Measurements from ENCODE around the gene YJU2. TPM values are rescaled to one million over a fixed set of nuclear protein-coding genes. Genes with fewer than 3 reads are reported as not detected.
"Not testable (repeated sequence)": the region's sequence is repeated elsewhere in the genome, so short reads cannot be mapped to it uniquely, and the experiment has no call there.

Gene YJU2
- total and polyA plus RNA-seq, 12 donors: 7.9 to 32.8 (median 10.5) TPM

GRCh38 chr19:4241824-4242430, 5.0 kb upstream of the YJU2 start:
- intact Hi-C loops (cut with DNase I): no loop called here
- no peak for ATAC-seq
- no peak overlapping the region for H3K4me3 ChIP-seq

DNA sequence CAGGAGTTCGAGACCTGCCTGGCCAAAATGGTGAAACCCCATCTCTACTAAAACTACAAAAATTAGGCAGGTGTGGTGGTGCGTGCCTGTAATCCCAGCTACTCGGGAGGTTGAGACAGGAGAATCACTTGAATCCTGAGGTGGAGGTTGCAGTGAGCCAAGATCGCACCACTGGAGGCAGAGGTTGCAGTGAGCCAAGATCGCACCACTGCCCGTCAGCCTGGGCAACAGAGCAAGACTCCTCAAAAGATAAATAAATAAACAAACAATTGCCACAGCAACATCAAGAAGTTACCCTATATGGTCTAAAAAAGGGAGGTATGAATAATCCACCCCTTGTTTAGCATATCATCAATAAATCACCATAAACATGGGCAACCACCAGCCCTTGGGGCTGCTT, 942 bp upstream of the YJU2 start:
- not testable (repeated sequence) for H3K4me3 ChIP-seq

More at GRCh38 chr19:4241824-4242430, 5.0 kb upstream of the YJU2 start:
- peaks cover 0 to 6% (median 4%) of the 10 kb centered on the region in 9 donors for H3K4me1 ChIP-seq
- H3K36me3 ChIP-seq: no peaks in the 10 kb centered on the region
- TF ChIP-seq, protein P1, sequence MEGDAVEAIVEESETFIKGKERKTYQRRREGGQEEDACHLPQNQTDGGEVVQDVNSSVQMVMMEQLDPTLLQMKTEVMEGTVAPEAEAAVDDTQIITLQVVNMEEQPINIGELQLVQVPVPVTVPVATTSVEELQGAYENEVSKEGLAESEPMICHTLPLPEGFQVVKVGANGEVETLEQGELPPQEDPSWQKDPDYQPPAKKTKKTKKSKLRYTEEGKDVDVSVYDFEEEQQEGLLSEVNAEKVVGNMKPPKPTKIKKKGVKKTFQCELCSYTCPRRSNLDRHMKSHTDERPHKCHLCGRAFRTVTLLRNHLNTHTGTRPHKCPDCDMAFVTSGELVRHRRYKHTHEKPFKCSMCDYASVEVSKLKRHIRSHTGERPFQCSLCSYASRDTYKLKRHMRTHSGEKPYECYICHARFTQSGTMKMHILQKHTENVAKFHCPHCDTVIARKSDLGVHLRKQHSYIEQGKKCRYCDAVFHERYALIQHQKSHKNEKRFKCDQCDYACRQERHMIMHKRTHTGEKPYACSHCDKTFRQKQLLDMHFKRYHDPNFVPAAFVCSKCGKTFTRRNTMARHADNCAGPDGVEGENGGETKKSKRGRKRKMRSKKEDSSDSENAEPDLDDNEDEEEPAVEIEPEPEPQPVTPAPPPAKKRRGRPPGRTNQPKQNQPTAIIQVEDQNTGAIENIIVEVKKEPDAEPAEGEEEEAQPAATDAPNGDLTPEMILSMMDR (IDR thresholded peaks at IDR 0.05): no peak
- no peak for DNase-seq
- H3K27ac ChIP-seq: peak overlapping the region in 2 of 10 donors; percentile 28 to 70
- WGBS, 2 donors: 78 to 80% methylated on average over 5 of the region's 5 CpGs
- H3K27me3 ChIP-seq: peaks cover 0 to 6% (median 0%) of the 10 kb centered on the region in 7 donors
- peaks cover 0 to 17% (median 0%) of the 10 kb centered on the region in 11 donors for H3K9me3 ChIP-seq

DNA sequence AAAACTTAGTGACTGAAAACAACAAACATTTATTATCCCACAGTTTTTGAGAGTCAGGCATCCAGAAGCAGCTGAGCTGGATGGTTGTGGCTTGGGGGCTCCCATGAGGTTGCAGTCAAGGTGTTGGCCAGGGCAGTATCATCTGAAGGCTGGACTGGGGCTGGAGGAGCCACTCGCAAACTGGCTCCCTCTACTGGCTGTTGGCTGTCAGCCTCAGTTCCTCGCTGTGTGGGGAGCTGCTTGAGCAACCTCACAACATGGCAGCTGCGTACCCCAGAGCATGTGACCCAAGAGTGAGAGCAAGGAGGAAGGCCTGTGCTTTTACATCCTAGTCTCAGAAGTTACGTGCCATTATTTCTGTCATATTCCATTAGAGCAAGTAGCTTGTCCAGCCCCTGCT, 9.7 kb downstream of the YJU2 start:
- TF ChIP-seq, protein P1 (IDR thresholded peaks at IDR 0.05): no peak
- no peak overlapping the region for H3K4me3 ChIP-seq
- H3K27ac ChIP-seq: no peak overlapping the region
- peaks cover 0 to 27% (median 6%) of the 10 kb centered on the region in 11 donors for H3K9me3 ChIP-seq
- H3K27me3 ChIP-seq: no peaks in the 10 kb centered on the region
- H3K36me3 ChIP-seq: peaks cover 4 to 100% (median 72%) of the 10 kb centered on the region in 9 donors
- H3K4me1 ChIP-seq: no peaks in the 10 kb centered on the region
- intact Hi-C loops (cut with DNase I): no loop called here
- ATAC-seq: no peak
- no peak for DNase-seq
- WGBS, 2 donors: 96 to 99% methylated on average over 4 of the region's 4 CpGs

More for the DNA sequence above, 942 bp upstream of the YJU2 start:
- Histone ChIP-seq H3K36me3 (peaks cover 0 to 23% (median 17%) of the 10 kb centered on the region in 9 donors), H3K9me3 (peaks cover 0 to 17% (median 0%) of the 10 kb centered on the region in 11 donors), H3K4me1 (peaks cover 0 to 14% (median 11%) of the 10 kb centered on the region in 9 donors), H3K27ac (peak overlapping the region in 2 of 10 donors; percentile 81 to 92)
- intact Hi-C loops (cut with DNase I): loop anchor here in 4 of 10 donors (1.0 to 5.0 kb wide), 4 partner anchors 97 to 156 kb away; partner anchors contain the start of genes SH3GL1 (in 4 of the 4), CHAF1A (in 2 of the 4) and MPND (in 1 of the 4)
- DNase-seq, ATAC-seq, H3K27me3 ChIP-seq: not testable (repeated sequence)
- WGBS, 2 donors: 97 to 99% methylated on average over 6 of the region's 6 CpGs

DNA sequence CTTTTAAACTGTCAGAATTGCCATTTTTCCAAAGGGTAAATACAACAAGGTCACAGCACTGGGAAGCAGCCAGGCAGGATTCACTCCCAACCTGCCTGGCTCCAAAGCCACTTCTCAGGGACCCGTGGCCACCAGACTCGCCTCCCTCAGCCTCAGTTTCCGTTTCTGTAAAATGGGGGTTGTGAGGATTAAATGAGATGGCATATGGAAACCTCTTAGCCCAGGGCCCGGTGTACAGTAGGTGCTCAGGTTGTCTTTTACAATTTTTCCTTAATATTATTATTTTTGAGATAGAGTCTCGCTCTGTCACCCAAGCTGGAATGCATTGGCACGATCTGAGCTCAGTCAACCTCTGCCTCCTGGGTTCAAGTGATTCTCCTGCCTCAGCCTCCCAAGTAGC, 10.1 kb downstream of the YJU2 start:
- ATAC-seq (no peak), DNase-seq (no peak)
- H3K27ac ChIP-seq: no peak overlapping the region
- TF ChIP-seq, protein P1 (IDR thresholded peaks at IDR 0.05): no peak
- intact Hi-C loops (cut with DNase I): no loop called here
- H3K9me3 ChIP-seq: peaks cover 0 to 27% (median 6%) of the 10 kb centered on the region in 11 donors
- no peaks in the 10 kb centered on the region for H3K27me3 ChIP-seq
- no peaks in the 10 kb centered on the region for H3K4me1 ChIP-seq
- 87 to 96% methylated on average over 6 of the region's 6 CpGs for WGBS, 2 donors
- H3K36me3 ChIP-seq: peaks cover 4 to 100% (median 70%) of the 10 kb centered on the region in 9 donors
- no peak overlapping the region for H3K4me3 ChIP-seq

- no peaks in the 10 kb centered on the region for H3K4me1 ChIP-seq
- no peak overlapping the region for H3K27ac ChIP-seq
- H3K9me3 ChIP-seq: peaks cover 0 to 26% (median 6%) of the 10 kb centered on the region in 11 donors
- H3K36me3 ChIP-seq: peaks cover 4 to 100% (median 67%) of the 10 kb centered on the region in 9 donors
- no peak overlapping the region for H3K4me3 ChIP-seq
- intact Hi-C loops (cut with DNase I): no loop called here
- TF ChIP-seq, protein P1 (IDR thresholded peaks at IDR 0.05): no peak
- H3K27me3 ChIP-seq: no peaks in the 10 kb centered on the region
- WGBS, 2 donors: 96 to 97% methylated on average over 26 to 28 of the region's 28 CpGs
- DNase-seq: no peak
- ATAC-seq: peak in 1 of 8 donors; percentile 38
These were observed 11.3 kb downstream of the YJU2 start for GRCh38 chr19:4258181-4258580.

Data from heart right ventricle (tissue), 16 donors.